ENCODE measurements around the gene PPP2R5B.

Gene PPP2R5B

GRCh38 chr11:64970731-64971151 lies 46.3 kb downstream of the PPP2R5B start (continued):
- TF ChIP-seq ZNF558 (tag by site-specific recombination; IDR thresholded peaks at IDR 0.05): no peak
- no peak for TF ChIP-seq ZNF354C (tag by site-specific recombination; IDR thresholded peaks at IDR 0.05; ENCODE audit: borderline replicate concordance, low read depth)
- TF ChIP-seq ZNF248 (tag by site-specific recombination; IDR thresholded peaks at IDR 0.05): no peak
- no peak for TF ChIP-seq KLF1 (tag by site-specific recombination; IDR thresholded peaks at IDR 0.05)
- no peak for TF ChIP-seq ZNF518A (tag by site-specific recombination; conservative IDR thresholded peaks at IDR 0.05; ENCODE audit: low read depth)
- no peak for TF ChIP-seq ZNF138 (tag by site-specific recombination; IDR thresholded peaks at IDR 0.05; ENCODE audit: borderline replicate concordance)

GRCh38 chr11:64971421-64972233 lies 47.1 kb downstream of the PPP2R5B start, which contains the start of gene MAJIN:
MAJIN (minus strand) TSS chr11:64972108; CDS start chr11:64959405, 12,703 bp downstream.
- Histone ChIP-seq H3K36me3 (ENCODE audit: control insufficient read depth in 2 of 2, insufficient read depth in 1 of 2, low read length in 2 of 2) (no peaks in the 10 kb centered on the region), H3K27ac (ENCODE audit: extremely low read depth, low read depth, low read length) (no peak within 1 kb of the TSS), H3K4me3 (ENCODE audit: low read depth, low read length) (no peak within 1 kb of the TSS), H3K4me1 (ENCODE audit: control insufficient read depth, insufficient read depth, low read length) (no peaks in the 10 kb centered on the region), H3K9me3 (ENCODE audit: control insufficient read depth, insufficient read depth, low read depth, low read length) (no peaks in the 10 kb centered on the region)
- CTCF ChIA-PET: no interaction called here
- no peak for TF ChIP-seq ZNF544 (tag by site-specific recombination; IDR thresholded peaks at IDR 0.05)
- TF ChIP-seq SETDB1 (IDR thresholded peaks at IDR 0.05; ENCODE audit: insufficient read length, low read length): peak; percentile 26
- POLR2A ChIA-PET: no interaction called here

GRCh38 chr11:64974124-64974523 lies 49.6 kb downstream of the PPP2R5B start:
- ChIA-PET POLR2A (interaction anchor here (0.7 kb wide), 2 partner anchors 107 to 354 kb away, joined by 4 to 5 read pairs; no protein-coding TSS in a partner anchor), CTCF (interaction anchor here (0.6 kb wide), 1 partner anchor 102 kb away, joined by 5 read pairs; no protein-coding TSS in a partner anchor)
- no peak overlapping the region for H3K27ac ChIP-seq (ENCODE audit: extremely low read depth, low read depth, low read length)
- H3K9me3 ChIP-seq (ENCODE audit: control insufficient read depth, insufficient read depth, low read depth, low read length): no peaks in the 10 kb centered on the region
- H3K4me3 ChIP-seq (ENCODE audit: low read depth, low read length): no peak overlapping the region
- no peaks in the 10 kb centered on the region for H3K36me3 ChIP-seq (ENCODE audit: control insufficient read depth in 2 of 2, insufficient read depth in 1 of 2, low read length in 2 of 2)
- TF ChIP-seq, protein P1, sequence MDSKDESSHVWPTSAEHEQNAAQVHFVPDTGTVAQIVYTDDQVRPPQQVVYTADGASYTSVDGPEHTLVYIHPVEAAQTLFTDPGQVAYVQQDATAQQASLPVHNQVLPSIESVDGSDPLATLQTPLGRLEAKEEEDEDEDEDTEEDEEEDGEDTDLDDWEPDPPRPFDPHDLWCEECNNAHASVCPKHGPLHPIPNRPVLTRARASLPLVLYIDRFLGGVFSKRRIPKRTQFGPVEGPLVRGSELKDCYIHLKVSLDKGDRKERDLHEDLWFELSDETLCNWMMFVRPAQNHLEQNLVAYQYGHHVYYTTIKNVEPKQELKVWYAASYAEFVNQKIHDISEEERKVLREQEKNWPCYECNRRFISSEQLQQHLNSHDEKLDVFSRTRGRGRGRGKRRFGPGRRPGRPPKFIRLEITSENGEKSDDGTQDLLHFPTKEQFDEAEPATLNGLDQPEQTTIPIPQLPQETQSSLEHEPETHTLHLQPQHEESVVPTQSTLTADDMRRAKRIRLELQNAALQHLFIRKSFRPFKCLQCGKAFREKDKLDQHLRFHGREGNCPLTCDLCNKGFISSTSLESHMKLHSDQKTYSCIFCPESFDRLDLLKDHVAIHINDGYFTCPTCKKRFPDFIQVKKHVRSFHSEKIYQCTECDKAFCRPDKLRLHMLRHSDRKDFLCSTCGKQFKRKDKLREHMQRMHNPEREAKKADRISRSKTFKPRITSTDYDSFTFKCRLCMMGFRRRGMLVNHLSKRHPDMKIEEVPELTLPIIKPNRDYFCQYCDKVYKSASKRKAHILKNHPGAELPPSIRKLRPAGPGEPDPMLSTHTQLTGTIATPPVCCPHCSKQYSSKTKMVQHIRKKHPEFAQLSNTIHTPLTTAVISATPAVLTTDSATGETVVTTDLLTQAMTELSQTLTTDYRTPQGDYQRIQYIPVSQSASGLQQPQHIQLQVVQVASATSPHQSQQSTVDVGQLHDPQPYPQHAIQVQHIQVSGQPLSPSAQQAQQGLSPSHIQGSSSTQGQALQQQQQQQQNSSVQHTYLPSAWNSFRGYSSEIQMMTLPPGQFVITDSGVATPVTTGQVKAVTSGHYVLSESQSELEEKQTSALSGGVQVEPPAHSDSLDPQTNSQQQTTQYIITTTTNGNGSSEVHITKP (tag by site-specific recombination; IDR thresholded peaks at IDR 0.05): 0 out of 2 replicates have a peak, but pooled peaks have one; percentile 11
- no peak for TF ChIP-seq ZNF544 (tag by site-specific recombination; IDR thresholded peaks at IDR 0.05)
- H3K4me1 ChIP-seq (ENCODE audit: control insufficient read depth, insufficient read depth, low read length): no peaks in the 10 kb centered on the region

All from HEK293 (cell line).